ENCODE measurements around the gene D2HGDH.
"Not testable (repeated sequence)": the region's sequence is repeated elsewhere in the genome, so short reads cannot be mapped to it uniquely, and the experiment has no call there.

The D2HGDH gene

DNA sequence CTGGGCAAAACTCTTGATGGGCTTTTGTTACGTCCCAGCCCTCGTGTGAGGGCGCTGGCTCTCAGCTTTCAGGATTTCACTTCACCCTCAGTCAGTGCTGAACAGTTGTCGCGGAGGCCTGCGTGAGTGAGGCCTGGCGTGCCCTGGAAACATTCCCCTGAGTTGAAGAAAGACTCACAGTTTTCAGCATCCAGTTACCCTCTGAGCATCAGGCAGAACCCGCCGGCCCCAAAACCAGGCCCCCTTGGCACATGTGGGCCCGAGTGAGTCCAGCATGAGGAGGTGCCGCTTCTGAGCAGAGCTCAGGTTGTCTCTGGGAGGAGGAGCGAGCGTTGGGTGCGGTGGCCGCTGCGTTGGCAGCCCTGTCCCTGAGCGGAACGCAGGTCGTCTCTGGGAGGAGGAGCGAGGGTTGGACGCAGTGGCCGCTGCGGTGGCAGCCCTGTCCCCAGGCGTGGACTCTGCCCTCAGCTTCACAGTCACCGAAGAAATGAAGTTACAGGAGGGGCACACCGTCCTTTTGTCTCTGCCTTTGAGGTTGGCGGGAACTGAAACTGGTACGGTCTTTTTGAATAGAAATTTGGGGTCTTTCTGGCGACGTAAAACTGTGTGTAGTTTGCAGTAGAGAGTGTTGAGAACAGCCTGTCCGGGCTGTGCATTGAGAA is 74.4 kb downstream of the D2HGDH start, which contains the start of gene NEU4:
Gene NEU4 (plus strand): TSS at position 473 of the 662 bp plus-strand sequence. CDS start 5,292 bp downstream, outside the sequence.
- DNase-seq (ENCODE audit: low spot score): no peak

DNA sequence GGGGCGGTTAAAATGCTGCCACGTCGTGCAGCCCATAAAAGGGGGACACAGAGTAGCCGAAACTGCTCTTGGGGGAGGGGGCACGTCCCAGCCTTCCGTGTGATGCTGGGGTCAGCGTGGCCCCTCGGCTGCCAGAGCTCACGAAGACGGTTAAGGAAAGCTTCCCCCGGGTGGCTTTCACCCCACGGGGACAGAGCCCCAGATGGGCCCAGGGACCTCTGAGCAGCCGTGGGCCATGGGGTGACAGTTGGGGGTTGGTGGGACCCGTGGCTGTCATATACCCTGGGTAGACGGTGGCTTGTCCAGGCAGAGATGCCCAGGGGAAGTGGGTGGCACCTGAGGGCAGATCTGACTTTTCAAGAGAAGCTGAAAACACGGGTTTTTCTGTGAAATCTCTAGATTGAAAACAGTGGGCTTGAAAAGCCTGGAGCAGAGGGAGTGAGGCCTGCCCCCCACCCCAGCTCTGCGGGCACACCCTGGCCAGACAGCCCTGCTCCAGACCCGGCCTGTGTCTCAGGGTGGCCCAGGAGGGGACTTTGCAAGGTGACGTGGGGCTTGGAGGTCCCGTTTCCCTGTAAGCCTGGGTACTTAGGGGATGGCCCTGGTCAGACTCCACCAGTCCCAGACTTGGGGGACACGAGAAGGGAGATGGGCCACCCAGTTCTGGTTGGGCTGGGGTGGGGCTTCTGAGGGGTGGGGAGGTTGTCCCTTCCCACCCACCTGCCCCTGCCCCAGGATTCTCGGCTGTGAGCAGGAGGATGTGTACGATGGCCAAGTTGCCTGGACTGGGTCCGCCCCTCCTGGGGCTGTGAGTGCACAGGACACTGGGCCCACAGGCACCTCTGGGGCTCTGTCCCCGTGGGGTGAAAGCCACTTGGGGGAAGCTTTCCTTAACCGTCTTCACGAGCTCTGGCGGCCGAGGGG is 75.2 kb downstream of the D2HGDH start:
- no peak for DNase-seq (ENCODE audit: low spot score)

DNA sequence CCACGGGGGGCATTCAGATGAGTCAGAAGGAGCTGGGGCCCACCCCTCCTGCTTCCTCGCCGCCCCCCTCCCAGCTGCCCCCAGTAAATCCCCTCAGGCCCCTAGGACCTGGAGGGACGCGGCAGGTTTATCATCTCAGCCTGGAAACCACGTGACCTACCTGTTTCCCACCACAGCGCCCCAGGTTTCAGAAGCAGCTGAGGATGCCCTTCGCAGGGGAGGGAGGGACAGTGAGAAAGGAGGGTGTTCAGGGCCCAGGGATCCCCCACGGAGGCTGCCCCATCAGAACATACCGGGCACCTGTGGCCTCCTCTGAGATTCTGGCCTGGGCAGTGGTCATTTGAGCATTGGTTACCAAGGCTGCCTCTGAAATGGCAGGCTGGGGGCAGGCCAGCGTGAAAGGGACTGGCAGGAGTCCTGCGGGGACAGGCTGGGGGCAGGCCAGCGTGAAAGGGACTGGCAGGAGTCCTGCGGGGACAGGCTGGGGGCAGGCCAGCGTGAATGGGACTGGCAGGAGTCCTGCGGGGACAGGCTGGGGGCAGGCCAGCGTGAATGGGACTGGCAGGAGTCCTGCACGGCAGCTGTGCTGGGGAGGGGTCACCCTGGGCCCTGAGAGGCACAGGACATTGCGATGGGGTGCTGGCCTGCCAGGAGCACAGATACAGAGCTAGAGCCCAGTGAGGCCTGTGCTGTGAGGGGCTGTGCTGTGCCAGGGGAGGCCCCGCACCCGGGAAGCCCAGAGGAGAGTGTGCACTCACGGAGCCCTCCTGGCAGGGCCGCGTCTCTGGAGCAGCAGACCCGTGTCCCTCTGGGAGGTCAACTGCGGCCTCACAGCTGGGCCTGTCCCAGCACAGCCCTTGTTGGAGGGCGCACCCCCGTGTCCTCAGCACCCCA is 76.1 kb downstream of the D2HGDH start:
- peak; percentile 55 for DNase-seq (ENCODE audit: low spot score)

DNA sequence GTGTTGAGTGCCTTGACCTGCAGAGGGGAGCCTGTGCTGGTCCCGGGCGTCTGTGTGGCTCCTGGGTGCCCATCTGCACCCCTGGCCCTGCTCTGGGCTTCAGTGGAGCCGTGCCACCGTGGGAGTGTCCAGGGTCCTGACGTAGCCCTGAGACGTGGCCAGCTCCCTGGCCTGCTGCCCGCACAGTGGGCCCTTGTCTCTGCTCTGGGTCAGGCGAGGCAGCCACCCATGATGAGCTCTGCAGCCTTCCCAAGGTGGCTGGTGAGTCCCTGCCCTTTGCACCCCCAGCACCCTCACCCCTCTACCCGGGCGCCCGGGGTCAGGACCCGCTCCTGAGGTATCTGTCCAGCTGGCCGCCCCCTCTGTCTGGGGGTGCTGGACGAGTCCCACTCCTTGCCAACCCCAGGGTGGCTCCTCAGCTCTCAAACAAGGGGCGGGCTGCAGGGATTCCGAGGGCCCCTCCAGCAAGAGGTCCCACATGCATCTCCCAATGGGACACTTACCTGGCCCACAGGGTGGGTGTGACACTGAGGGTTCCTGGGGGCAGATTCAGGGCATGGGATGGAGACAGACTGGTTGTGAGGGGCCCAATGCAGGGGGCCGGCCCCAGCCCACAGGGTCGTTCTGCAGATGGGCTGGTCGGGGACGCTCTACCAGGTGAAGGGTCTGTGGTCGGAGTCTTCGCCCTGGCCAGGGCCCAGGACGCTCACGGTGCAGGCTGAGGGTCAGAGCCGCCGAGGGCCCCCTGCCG is 76.9 kb downstream of the D2HGDH start:
- peak; percentile 69 for DNase-seq (ENCODE audit: low spot score)

DNA sequence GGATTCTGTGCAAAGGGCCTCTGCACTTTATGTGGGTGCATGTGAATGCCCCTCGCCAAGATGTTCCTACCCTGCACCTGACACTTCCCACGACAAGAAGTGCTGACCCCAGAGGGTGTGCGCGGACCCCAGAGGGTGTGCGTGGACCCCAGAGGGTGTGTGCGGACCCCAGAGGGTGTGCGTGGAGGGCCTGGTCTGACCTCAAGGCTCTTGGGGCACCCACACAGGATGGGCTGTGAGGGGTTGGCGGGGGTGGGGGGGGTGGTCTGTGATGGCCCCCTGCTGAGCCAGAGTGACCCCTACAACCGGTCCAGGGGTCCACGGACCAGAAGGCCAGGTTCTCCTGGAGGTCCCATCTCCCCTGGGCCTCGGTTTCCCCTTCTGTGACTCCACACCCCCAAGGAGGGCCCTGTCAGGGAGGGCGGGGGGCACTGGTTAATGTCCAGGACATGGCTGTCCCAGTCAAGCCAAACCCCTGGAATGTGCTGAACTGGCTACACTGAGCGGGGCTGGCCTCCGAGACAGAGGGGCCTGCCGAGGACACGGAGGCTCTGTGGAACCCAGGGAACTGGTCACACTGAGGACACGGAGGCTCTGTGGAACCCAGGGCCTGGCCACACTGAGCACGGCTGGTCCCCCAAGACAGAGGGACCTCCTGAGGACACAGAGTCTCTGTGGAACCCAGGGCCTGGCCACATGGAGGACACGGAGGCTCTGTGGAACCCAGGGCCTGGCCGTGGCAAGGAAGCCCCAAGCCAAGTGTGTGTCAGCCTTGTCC is 77.7 kb downstream of the D2HGDH start:
- DNase-seq (ENCODE audit: low spot score): no peak

DNA sequence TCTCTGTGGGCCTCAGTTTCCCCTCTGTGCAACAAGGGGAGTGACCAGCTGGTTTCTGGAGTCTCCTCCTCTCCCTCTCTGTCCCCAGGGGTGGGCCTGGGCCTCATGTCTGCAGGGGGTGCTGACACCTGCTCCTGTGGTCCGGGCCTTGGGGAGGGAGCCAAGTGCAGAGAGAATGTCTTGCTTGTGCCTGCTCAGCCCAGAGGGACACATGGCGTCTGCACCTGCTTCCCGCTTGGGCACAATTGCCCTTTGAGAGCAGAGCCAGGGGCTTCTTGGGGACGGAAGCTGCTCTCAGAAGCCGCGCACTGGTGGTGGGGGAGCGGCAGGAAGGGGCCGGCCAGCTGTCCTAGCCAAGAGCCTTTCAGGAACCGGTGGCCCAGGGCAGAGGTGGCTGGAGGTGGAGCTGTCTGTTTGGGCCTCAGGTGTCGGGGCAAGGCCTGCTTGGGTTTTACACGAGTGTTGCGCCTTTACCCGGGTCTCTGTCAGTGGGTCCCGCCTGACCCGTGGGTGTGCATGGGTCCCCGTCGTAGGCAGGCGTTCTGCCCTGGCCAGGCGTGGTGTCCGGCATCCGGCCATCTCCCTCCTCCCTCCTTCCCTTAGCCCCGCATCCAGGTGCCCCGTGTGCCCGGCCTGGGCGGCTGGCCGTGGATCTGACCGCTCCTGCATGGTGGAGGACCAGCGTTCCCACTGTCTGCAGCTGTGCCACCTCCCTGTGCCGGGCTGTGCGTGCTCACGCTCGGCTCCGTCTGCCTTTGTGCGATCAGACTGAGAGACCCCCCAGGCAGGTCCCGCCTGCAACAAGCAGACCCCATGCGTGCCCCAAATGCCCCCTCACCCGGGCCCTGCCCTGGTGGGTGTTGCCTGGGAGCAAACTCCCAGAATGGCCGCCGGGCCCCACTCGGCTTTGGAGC is 78.6 kb downstream of the D2HGDH start:
- peak; percentile 34 for DNase-seq (ENCODE audit: low spot score)

DNA sequence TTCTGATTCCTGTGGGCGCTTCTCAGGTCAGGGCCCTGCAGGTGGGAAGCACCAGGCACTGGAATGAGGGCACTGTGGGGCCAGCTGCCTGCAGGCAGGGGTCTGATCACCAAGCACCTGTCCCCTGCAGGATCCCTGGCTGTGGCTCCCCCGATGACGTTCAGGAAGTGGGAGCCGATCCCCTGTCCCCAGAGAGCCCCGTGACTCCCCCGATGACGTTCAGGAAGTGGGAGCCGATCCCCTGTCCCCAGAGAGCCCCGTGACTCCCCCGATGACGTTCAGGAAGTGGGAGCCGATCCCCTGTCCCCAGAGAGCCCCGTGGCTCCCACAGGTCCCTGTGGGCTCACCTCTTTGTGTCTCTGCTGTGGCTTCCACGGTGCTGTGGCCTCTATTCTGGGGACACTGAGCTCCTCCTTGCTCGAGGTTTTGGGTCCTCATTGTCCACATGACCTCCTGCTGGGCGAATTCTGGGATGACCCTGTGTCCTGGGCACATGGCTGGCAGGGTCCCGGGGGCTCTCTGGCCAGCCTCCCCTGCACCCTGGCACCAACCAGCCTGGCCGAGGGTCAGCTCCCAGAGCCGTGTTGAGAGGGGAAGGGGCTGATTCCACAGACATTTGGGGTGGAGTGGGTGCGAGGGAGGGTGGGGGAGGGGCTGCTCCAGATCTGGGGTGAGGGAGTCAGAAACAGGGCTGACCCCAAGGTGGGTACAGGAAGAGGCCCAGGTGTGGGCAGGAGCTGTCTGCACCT is 79.4 kb downstream of the D2HGDH start:
- DNase-seq (ENCODE audit: low spot score): no peak

DNA sequence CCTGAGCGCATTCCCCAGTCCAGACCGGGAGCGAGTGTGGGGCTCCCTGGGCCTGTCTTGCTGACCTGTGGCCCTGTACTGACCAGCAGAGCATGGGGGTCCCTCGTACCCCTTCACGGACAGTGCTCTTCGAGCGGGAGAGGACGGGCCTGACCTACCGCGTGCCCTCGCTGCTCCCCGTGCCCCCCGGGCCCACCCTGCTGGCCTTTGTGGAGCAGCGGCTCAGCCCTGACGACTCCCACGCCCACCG is 79.9 kb downstream of the D2HGDH start:
- DNase-seq (ENCODE audit: low spot score): no peak

DNA sequence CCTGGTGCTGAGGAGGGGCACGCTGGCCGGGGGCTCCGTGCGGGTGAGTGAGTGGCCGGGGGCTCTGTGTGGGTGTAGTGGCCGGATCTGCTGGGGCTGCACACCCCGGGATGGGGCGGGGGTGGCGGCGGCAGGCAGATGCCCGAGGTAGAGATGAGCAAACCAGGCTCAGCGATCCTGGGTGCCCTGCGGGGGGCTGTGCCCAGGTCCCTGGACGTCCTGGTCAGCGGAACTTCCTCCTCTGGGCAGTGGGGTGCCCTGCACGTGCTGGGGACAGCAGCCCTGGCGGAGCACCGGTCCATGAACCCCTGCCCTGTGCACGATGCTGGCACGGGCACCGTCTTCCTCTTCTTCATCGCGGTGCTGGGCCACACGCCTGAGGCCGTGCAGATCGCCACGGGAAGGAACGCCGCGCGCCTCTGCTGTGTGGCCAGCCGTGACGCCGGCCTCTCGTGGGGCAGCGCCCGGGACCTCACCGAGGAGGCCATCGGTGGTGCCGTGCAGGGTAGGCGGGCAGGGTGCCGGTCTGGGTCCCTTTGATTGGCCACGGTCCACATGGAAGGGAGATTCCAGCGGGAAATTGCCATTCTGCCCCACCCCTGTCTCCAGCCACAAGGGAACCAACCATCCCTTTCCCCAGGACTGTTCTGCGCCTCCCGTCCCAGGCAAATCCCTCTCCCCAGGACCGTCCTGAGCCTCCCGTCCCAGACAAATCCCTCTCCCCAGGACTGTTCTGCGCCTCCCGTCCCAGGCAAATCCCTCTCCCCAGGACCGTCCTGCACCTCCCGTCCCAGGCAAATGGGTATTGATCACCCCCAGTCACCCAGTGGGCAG is 80.4 kb downstream of the D2HGDH start:
- DNase-seq (ENCODE audit: low spot score): no peak

DNA sequence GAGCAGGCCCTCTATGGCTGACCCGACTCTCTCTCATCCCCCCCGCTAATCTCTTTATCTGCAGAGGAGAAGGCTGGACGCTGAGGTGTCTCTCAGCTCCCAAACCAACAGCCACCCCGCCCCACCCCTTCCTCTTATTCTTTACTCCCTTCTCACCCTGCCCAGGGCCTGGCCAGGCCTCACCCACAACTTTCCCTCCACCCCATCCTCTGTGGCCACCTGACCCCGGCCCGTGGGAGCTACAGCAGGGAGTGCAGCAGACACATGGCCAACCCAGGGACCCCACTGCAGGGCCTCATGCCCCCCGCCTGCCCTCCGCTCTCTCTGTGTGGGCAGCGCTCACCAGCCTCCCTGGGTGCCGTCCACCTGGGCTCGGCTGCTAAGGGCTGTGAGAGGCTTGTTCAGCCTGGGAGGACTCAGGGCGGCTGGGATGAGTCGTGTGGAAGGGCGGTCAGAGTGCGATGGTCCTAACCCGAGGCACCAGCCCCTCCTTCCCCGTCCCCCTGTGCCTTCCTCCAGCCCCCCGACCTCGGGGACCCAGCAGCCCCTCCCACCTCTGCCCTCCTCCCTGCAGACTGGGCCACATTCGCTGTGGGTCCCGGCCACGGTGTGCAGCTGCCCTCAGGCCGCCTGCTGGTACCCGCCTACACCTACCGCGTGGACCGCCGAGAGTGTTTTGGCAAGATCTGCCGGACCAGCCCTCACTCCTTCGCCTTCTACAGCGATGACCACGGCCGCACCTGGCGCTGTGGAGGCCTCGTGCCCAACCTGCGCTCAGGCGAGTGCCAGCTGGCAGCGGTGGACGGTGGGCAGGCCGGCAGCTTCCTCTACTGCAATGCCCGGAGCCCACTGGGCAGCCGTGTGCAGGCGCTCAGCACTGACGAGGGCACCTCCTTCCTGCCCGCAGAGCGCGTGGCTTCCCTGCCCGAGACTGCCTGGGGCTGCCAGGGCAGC is 81.3 kb downstream of the D2HGDH start:
- DNase-seq (ENCODE audit: low spot score): no peak

DNA sequence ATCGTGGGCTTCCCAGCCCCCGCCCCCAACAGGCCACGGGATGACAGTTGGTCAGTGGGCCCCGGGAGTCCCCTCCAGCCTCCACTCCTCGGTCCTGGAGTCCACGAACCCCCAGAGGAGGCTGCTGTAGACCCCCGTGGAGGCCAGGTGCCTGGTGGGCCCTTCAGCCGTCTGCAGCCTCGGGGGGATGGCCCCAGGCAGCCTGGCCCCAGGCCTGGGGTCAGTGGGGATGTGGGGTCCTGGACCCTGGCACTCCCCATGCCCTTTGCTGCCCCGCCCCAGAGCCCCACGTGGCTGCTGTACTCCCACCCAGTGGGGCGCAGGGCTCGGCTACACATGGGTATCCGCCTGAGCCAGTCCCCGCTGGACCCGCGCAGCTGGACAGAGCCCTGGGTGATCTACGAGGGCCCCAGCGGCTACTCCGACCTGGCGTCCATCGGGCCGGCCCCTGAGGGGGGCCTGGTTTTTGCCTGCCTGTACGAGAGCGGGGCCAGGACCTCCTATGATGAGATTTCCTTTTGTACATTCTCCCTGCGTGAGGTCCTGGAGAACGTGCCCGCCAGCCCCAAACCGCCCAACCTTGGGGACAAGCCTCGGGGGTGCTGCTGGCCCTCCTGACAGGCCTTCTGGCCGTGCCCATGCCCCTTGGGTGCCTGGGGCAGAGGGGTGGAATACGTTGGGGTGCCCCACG is 82.1 kb downstream of the D2HGDH start:
- DNase-seq (ENCODE audit: low spot score): no peak

DNA sequence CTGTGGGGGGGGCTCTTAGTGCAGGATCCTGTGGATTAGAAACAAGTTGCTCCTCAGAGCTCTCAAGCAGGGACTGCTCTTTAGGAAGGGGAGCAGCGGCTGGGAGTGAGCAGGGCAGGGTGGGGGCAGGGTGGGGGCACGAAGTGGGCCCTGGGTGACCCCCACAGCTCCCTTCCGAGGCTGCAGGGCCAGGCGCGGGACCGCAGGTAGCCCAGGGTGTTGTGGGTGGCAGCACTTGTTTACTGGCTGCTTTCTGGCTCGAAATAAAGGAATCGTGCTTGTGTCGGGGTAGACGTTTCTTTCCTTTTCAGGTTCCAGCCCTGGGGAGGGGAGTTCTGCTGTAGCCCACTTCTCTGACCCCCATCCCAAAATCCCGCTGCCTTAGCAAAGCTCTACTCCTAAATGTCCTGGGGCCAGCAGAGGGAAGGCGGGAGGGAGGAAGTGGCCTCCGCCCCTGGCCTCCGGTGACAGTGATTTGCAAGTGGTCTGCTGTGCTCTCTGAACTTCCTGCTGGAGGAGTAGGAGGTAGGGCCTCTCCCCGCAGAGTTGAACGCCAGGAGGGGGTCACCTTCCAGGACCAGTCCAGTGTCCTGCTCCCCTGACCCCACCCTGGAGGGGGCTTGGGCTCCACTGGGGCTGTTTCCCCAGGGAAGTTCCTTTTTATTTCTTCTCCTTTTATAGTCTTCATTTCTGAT is 82.8 kb downstream of the D2HGDH start:
- DNase-seq (ENCODE audit: low spot score): no peak

DNA sequence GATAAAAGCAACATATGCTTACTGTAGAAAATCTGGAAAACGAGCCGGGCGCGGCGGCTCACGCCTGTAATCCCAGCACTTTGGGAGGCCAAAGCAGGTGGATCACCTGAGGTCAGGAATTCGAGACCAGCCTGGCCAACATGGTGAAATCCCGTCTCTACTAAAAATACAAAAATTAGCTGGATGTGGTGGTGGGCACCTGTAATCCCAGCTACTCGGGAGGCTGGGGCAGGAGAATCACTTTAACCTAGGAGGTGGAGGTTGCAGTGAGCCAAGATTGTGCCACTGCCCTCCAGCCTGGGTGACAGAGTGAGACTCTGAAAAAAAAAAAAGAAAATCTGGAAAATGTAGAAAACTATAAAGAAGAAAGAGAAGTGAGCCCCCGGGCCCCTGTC is 83.4 kb downstream of the D2HGDH start:
- not testable (repeated sequence) for DNase-seq (ENCODE audit: low spot score)
